HEK293 (cell line): ENCODE results near the gene BTBD9.

Experiments
- CTCF ChIA-PET: fragments of 350-600 bp; formaldehyde crosslinking; extraction: SDS; loops from one replicate; lab custom pipeline; 2021; ENCODE audit warnings: antibody characterized with exemption; lab: Yijun Ruan, JAX
- POLR2A ChIA-PET: fragments of 300-600 bp; formaldehyde crosslinking; extraction: SDS; loops from one replicate; lab custom pipeline; 2020; ENCODE audit warnings: antibody characterized with exemption, inconsistent platforms; lab: Yijun Ruan, JAX
- H3K27ac ChIP-seq: fragments of 200-500 bp; sonication (Bioruptor generic); 2 replicates; pipeline ENCODE4 v1.5.1; 2014; ENCODE audit warnings: low read depth, low read length, control low read depth, inconsistent platforms; ENCODE audit errors: extremely low read depth
- H3K36me3 ChIP-seq, 2 experiments: fragments of 200-500 bp in 1 of 2; sonication (Bioruptor generic) in 1 of 2; 1 replicate in 1 of 2; 2 replicates in 1 of 2; pipeline ENCODE4 v1.5.1; 2014 to 2017; ENCODE audit warnings: inconsistent platforms in 2 of 2, low read length in 2 of 2; ENCODE audit not compliant: control insufficient read depth in 2 of 2, insufficient read depth in 1 of 2
- H3K4me1 ChIP-seq: fragments of 200-500 bp; sonication (Bioruptor generic); 2 replicates; pipeline ENCODE4 v1.5.1; 2014; ENCODE audit warnings: mild to moderate bottlenecking, low read length, inconsistent platforms; ENCODE audit not compliant: control insufficient read depth, insufficient read depth
- H3K4me3 ChIP-seq: 2 replicates; pipeline ENCODE4 v1.5.1; 2011; ENCODE audit warnings: low read depth, mild to moderate bottlenecking, control low read depth, low read length, moderate library complexity
- H3K9me3 ChIP-seq: fragments of 200-500 bp; sonication (Bioruptor generic); 2 replicates; pipeline ENCODE4 v1.5.1; 2014; ENCODE audit warnings: low read depth, low read length, inconsistent platforms; ENCODE audit not compliant: control insufficient read depth, insufficient read depth
- EGR2 ChIP-seq: fragments of 450-650 bp; formaldehyde crosslinking; IDR thresholded peaks from 2 replicates; pipeline ENCODE4 v1.5.1; 2016; ENCODE audit warnings: low read depth, missing biosample characterization, missing genetic modification characterization
- GLIS1 ChIP-seq: fragments of 450-650 bp; formaldehyde crosslinking; IDR thresholded peaks from 2 replicates; pipeline ENCODE4 v1.5.1; 2016; ENCODE audit warnings: missing biosample characterization, missing genetic modification characterization
- GLIS2 ChIP-seq: fragments of 450-650 bp; formaldehyde crosslinking; IDR thresholded peaks from 2 replicates; pipeline ENCODE4 v1.5.1; 2016; ENCODE audit warnings: missing biosample characterization, missing genetic modification characterization
- IKZF3 ChIP-seq: fragments of 450-650 bp; IDR thresholded peaks from 2 replicates; pipeline ENCODE4 v1.5.0; 2018; ENCODE audit warnings: missing biosample characterization, mild to moderate bottlenecking, missing genetic modification characterization, moderate library complexity
- KLF10 ChIP-seq: fragments of 450-650 bp; IDR thresholded peaks from 2 replicates; pipeline ENCODE4 v1.5.1; 2018; ENCODE audit warnings: missing biosample characterization, mild to moderate bottlenecking, missing genetic modification characterization
- KLF8 ChIP-seq: fragments of 450-650 bp; formaldehyde crosslinking; IDR thresholded peaks from 2 replicates; pipeline ENCODE4 v1.5.1; 2016; ENCODE audit warnings: missing biosample characterization, missing genetic modification characterization
- KLF9 ChIP-seq: fragments of 450-650 bp; formaldehyde crosslinking; IDR thresholded peaks from 2 replicates; pipeline ENCODE4 v1.5.1; 2016; ENCODE audit warnings: missing biosample characterization, missing genetic modification characterization, low read depth
- PRDM6 ChIP-seq: fragments of 450-650 bp; formaldehyde crosslinking; IDR thresholded peaks from 2 replicates; pipeline ENCODE4 v1.5.1; 2017; ENCODE audit warnings: missing biosample characterization, missing genetic modification characterization
- REPIN1 ChIP-seq: fragments of 450-650 bp; formaldehyde crosslinking; IDR thresholded peaks from 2 replicates; pipeline ENCODE4 v1.5.1; 2017; ENCODE audit warnings: missing biosample characterization, missing genetic modification characterization, low read depth
- SP7 ChIP-seq: fragments of 450-650 bp; formaldehyde crosslinking; IDR thresholded peaks from 2 replicates; pipeline ENCODE4 v1.5.1; 2016; ENCODE audit warnings: missing biosample characterization, missing genetic modification characterization
- WT1 ChIP-seq: fragments of 450-650 bp; formaldehyde crosslinking; IDR thresholded peaks from 2 replicates; pipeline ENCODE4 v1.5.1; 2016; ENCODE audit warnings: missing biosample characterization, missing genetic modification characterization
- ZBTB21 ChIP-seq: fragments of 450-650 bp; formaldehyde crosslinking; IDR thresholded peaks from 2 replicates; pipeline ENCODE4 v1.5.1; 2017; ENCODE audit warnings: missing biosample characterization, missing genetic modification characterization
- ZBTB48 ChIP-seq: fragments of 450-650 bp; formaldehyde crosslinking; IDR thresholded peaks from 2 replicates; pipeline ENCODE4 v1.5.1; 2016; ENCODE audit warnings: missing biosample characterization, missing genetic modification characterization
- ZFP69B ChIP-seq: fragments of 450-650 bp; formaldehyde crosslinking; IDR thresholded peaks from 2 replicates; pipeline ENCODE4 v1.5.1; 2016; ENCODE audit warnings: missing biosample characterization, missing genetic modification characterization
- ZIC2 ChIP-seq: fragments of 450-650 bp; formaldehyde crosslinking; IDR thresholded peaks from 2 replicates; pipeline ENCODE4 v1.5.1; 2016; ENCODE audit warnings: missing biosample characterization, missing genetic modification characterization
- ZNF10 ChIP-seq: fragments of 450-650 bp; formaldehyde crosslinking; IDR thresholded peaks from 2 replicates; pipeline ENCODE4 v1.5.1; 2017; ENCODE audit warnings: missing biosample characterization, missing genetic modification characterization
- ZNF121 ChIP-seq: fragments of 450-650 bp; formaldehyde crosslinking; IDR thresholded peaks from 2 replicates; pipeline ENCODE4 v1.5.1; 2016; ENCODE audit warnings: missing biosample characterization, missing genetic modification characterization
- ZNF335 ChIP-seq: fragments of 450-650 bp; formaldehyde crosslinking; conservative IDR thresholded peaks from 2 replicates; pipeline ENCODE4 v1.5.1; 2016; ENCODE audit warnings: missing biosample characterization, missing genetic modification characterization
- ZNF341 ChIP-seq: fragments of 450-650 bp; formaldehyde crosslinking; IDR thresholded peaks from 2 replicates; pipeline ENCODE4; 2016; ENCODE audit warnings: low read depth, missing biosample characterization, missing genetic modification characterization
- ZNF394 ChIP-seq: fragments of 450-650 bp; formaldehyde crosslinking; IDR thresholded peaks from 2 replicates; pipeline ENCODE4 v1.5.1; 2016; ENCODE audit warnings: missing biosample characterization, missing genetic modification characterization, mild to moderate bottlenecking, moderate library complexity, borderline replicate concordance
- ZNF423 ChIP-seq: fragments of 450-650 bp; formaldehyde crosslinking; IDR thresholded peaks from 2 replicates; pipeline ENCODE4 v1.5.1; 2016; ENCODE audit warnings: missing biosample characterization, missing genetic modification characterization
- ZNF561 ChIP-seq: fragments of 450-650 bp; IDR thresholded peaks from 2 replicates; pipeline ENCODE4 v1.5.1; 2018; ENCODE audit warnings: missing biosample characterization, missing genetic modification characterization, borderline replicate concordance
- ZNF76 ChIP-seq: fragments of 450-650 bp; formaldehyde crosslinking; IDR thresholded peaks from 2 replicates; pipeline ENCODE4; 2016; ENCODE audit warnings: low read depth, missing biosample characterization, missing genetic modification characterization, borderline replicate concordance
- ZSCAN4 ChIP-seq: fragments of 450-650 bp; formaldehyde crosslinking; IDR thresholded peaks from 2 replicates; pipeline ENCODE4 v1.5.1; 2017; ENCODE audit warnings: missing biosample characterization, missing genetic modification characterization
- ZXDB ChIP-seq: fragments of 450-650 bp; formaldehyde crosslinking; IDR thresholded peaks from 2 replicates; pipeline ENCODE4 v1.5.1; 2016; ENCODE audit warnings: missing biosample characterization, missing genetic modification characterization
- TF ChIP-seq, protein P1 (sequence below): fragments of 450-650 bp; formaldehyde crosslinking; IDR thresholded peaks from 2 replicates; pipeline ENCODE4 v1.5.1; 2016; ENCODE audit warnings: missing biosample characterization, missing genetic modification characterization, low read depth
- TF ChIP-seq, protein P2 (sequence below): fragments of 450-650 bp; formaldehyde crosslinking; conservative IDR thresholded peaks from 2 replicates; pipeline ENCODE4 v1.5.1; 2016; ENCODE audit warnings: low read depth, missing biosample characterization, missing genetic modification characterization
- TF ChIP-seq, protein P3 (sequence below): fragments of 450-650 bp; formaldehyde crosslinking; IDR thresholded peaks from 2 replicates; pipeline ENCODE4 v1.5.1; 2017; ENCODE audit warnings: missing biosample characterization, missing genetic modification characterization

BTBD9 gene

DNA sequence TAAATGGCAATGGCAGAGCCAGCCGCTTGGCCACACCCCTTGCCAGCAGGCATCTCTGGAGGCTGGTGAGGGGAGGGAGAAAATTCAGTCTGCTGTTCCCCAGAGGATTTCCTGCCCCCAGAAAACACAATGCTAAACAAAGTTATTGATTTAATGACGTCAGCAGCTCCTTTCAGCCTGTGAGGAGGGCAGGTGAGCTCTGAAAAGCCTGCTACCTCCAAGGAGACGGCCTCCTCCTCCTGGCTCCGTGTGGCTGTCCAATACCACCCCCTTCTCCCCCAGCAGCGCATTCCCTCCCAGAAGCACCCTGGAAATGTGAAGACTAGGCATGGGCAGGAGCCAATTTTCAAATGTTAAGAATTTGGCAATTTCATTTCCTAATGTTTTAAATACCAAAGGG, 427.1 kb downstream of the BTBD9 start:
- Histone ChIP-seq H3K4me3 (no peak overlapping the region), H3K36me3 (no peaks in the 10 kb centered on the region), H3K27ac (peak overlapping the region; percentile 53), H3K9me3 (no peaks in the 10 kb centered on the region), H3K4me1 (peaks cover 18% of the 10 kb centered on the region)
- ChIA-PET POLR2A (interaction anchor here (0.6 kb wide), 1 partner anchor 37 kb away, joined by 4 read pairs; no protein-coding TSS in a partner anchor), CTCF (interaction anchor here (0.6 kb wide), 2 partner anchors 26 to 27 kb away, joined by 3 read pairs; no protein-coding TSS in a partner anchor)
- TF ChIP-seq ZNF561 (tag by site-specific recombination) = no peak
- TF ChIP-seq ZBTB21 = peak; percentile 83
- TF ChIP-seq ZXDB (tag by site-specific recombination) = 0 out of 2 replicates have a peak, but pooled peaks have one; percentile 12
- TF ChIP-seq KLF9 (tag by site-specific recombination) = 0 out of 2 replicates have a peak, but pooled peaks have one; percentile 27
- peak; percentile 45; the same call in 1 of the 2 replicates for TF ChIP-seq EGR2 (tag by site-specific recombination)
- TF ChIP-seq, protein P1, sequence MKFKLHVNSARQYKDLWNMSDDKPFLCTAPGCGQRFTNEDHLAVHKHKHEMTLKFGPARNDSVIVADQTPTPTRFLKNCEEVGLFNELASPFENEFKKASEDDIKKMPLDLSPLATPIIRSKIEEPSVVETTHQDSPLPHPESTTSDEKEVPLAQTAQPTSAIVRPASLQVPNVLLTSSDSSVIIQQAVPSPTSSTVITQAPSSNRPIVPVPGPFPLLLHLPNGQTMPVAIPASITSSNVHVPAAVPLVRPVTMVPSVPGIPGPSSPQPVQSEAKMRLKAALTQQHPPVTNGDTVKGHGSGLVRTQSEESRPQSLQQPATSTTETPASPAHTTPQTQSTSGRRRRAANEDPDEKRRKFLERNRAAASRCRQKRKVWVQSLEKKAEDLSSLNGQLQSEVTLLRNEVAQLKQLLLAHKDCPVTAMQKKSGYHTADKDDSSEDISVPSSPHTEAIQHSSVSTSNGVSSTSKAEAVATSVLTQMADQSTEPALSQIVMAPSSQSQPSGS (tag by site-specific recombination) = peak; percentile 97
- TF ChIP-seq PRDM6 (tag by site-specific recombination) = peak; percentile 97
- TF ChIP-seq KLF10 (tag by site-specific recombination) = peak; percentile 94
- peak; percentile 74 for TF ChIP-seq SP7 (tag by site-specific recombination)
- no peak for TF ChIP-seq ZNF121 (tag by site-specific recombination)
- peak; percentile 81 for TF ChIP-seq GLIS2 (tag by site-specific recombination)
- TF ChIP-seq ZNF394 (tag by site-specific recombination) = no peak; the same call in 1 of the 2 replicates
- TF ChIP-seq, protein P2, sequence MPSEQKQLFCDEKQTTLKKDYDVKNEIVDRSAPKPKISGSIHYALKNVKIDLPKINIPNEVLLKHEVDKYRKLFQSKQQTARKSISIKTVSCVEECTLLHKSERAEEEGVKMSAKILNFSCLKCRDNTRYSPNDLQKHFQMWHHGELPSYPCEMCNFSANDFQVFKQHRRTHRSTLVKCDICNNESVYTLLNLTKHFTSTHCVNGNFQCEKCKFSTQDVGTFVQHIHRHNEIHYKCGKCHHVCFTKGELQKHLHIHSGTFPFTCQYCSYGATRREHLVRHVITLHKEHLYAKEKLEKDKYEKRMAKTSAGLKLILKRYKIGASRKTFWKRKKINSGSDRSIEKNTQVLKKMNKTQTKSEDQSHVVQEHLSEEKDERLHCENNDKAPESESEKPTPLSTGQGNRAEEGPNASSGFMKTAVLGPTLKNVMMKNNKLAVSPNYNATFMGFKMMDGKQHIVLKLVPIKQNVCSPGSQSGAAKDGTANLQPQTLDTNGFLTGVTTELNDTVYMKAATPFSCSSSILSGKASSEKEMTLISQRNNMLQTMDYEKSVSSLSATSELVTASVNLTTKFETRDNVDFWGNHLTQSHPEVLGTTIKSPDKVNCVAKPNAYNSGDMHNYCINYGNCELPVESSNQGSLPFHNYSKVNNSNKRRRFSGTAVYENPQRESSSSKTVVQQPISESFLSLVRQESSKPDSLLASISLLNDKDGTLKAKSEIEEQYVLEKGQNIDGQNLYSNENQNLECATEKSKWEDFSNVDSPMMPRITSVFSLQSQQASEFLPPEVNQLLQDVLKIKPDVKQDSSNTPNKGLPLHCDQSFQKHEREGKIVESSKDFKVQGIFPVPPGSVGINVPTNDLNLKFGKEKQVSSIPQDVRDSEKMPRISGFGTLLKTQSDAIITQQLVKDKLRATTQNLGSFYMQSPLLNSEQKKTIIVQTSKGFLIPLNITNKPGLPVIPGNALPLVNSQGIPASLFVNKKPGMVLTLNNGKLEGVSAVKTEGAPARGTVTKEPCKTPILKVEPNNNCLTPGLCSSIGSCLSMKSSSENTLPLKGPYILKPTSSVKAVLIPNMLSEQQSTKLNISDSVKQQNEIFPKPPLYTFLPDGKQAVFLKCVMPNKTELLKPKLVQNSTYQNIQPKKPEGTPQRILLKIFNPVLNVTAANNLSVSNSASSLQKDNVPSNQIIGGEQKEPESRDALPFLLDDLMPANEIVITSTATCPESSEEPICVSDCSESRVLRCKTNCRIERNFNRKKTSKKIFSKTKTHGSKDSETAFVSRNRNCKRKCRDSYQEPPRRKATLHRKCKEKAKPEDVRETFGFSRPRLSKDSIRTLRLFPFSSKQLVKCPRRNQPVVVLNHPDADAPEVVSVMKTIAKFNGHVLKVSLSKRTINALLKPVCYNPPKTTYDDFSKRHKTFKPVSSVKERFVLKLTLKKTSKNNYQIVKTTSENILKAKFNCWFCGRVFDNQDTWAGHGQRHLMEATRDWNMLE (tag by site-specific recombination) = peak; percentile 42; the same call in 1 of the 2 replicates
- TF ChIP-seq WT1 = peak; percentile 72
- TF ChIP-seq REPIN1 (tag by site-specific recombination) = no peak
- peak; percentile 54; the same call in 1 of the 2 replicates for TF ChIP-seq IKZF3 (tag by site-specific recombination)
- peak; percentile 93 for TF ChIP-seq ZNF341 (tag by site-specific recombination)
- TF ChIP-seq ZBTB48 (tag by site-specific recombination) = peak; percentile 66; the same call in 1 of the 2 replicates
- peak; percentile 76 for TF ChIP-seq ZNF423 (tag by site-specific recombination)
- peak; percentile 30; the same call in 1 of the 2 replicates for TF ChIP-seq ZNF335 (tag by site-specific recombination)
- 0 out of 2 replicates have a peak, but pooled peaks have one; percentile 44 for TF ChIP-seq ZFP69B (tag by site-specific recombination)
- TF ChIP-seq ZIC2 = peak; percentile 49
- TF ChIP-seq ZNF10 (tag by site-specific recombination) = no peak
- TF ChIP-seq ZSCAN4 (tag by site-specific recombination) = no peak
- peak; percentile 82 for TF ChIP-seq GLIS1
- TF ChIP-seq, protein P3, sequence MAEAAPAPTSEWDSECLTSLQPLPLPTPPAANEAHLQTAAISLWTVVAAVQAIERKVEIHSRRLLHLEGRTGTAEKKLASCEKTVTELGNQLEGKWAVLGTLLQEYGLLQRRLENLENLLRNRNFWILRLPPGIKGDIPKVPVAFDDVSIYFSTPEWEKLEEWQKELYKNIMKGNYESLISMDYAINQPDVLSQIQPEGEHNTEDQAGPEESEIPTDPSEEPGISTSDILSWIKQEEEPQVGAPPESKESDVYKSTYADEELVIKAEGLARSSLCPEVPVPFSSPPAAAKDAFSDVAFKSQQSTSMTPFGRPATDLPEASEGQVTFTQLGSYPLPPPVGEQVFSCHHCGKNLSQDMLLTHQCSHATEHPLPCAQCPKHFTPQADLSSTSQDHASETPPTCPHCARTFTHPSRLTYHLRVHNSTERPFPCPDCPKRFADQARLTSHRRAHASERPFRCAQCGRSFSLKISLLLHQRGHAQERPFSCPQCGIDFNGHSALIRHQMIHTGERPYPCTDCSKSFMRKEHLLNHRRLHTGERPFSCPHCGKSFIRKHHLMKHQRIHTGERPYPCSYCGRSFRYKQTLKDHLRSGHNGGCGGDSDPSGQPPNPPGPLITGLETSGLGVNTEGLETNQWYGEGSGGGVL (tag by site-specific recombination) = peak; percentile 95
- TF ChIP-seq KLF8 (tag by site-specific recombination) = 0 out of 2 replicates have a peak, but pooled peaks have one; percentile 43
- TF ChIP-seq ZNF76 = peak; percentile 59; the same call in 1 of the 2 replicates
